ENCODE measurements around the gene NABP2.

DNA sequence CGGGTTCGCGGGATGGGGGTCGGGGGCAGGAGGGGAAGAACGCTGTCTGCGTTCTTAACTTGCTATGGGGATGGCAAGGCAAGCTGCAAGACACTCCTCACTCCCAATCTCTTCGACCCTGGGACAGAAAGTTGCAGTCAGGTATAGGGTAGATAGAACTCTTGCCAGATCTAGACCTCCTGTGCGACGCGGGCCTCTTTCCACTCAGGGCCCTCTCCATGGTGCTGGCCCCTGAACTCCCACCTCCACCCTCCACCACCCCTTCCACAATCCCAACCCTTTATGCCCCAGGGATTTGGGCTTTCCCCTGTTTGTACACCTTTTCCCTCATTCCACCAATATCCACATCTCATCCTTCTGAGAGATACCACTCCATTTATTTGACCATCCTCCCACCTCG, 812 bp downstream of the NABP2 start:
- TF ChIP-seq, protein P1, sequence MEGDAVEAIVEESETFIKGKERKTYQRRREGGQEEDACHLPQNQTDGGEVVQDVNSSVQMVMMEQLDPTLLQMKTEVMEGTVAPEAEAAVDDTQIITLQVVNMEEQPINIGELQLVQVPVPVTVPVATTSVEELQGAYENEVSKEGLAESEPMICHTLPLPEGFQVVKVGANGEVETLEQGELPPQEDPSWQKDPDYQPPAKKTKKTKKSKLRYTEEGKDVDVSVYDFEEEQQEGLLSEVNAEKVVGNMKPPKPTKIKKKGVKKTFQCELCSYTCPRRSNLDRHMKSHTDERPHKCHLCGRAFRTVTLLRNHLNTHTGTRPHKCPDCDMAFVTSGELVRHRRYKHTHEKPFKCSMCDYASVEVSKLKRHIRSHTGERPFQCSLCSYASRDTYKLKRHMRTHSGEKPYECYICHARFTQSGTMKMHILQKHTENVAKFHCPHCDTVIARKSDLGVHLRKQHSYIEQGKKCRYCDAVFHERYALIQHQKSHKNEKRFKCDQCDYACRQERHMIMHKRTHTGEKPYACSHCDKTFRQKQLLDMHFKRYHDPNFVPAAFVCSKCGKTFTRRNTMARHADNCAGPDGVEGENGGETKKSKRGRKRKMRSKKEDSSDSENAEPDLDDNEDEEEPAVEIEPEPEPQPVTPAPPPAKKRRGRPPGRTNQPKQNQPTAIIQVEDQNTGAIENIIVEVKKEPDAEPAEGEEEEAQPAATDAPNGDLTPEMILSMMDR (IDR thresholded peaks at IDR 0.05; ENCODE audit: poor library complexity, severe bottlenecking): no peak
- no peak for TF ChIP-seq RAD21 (conservative IDR thresholded peaks at IDR 0.05)

Measured in neural cell (in vitro differentiated cells).